LNCAP (cell line): Measurements from ENCODE around the gene MOV10L1.

Experiments used
- TF ChIP-seq, protein P1 (sequence below): fragments of 450-650 bp; IDR thresholded peaks from 2 replicates; pipeline ENCODE4 v1.5.1; 2017; ENCODE audit warnings: mild to moderate bottlenecking

Gene MOV10L1

GRCh38 chr22:50056214-50056972 is 33.4 kb upstream of the MOV10L1 start:
- TF ChIP-seq, protein P1, sequence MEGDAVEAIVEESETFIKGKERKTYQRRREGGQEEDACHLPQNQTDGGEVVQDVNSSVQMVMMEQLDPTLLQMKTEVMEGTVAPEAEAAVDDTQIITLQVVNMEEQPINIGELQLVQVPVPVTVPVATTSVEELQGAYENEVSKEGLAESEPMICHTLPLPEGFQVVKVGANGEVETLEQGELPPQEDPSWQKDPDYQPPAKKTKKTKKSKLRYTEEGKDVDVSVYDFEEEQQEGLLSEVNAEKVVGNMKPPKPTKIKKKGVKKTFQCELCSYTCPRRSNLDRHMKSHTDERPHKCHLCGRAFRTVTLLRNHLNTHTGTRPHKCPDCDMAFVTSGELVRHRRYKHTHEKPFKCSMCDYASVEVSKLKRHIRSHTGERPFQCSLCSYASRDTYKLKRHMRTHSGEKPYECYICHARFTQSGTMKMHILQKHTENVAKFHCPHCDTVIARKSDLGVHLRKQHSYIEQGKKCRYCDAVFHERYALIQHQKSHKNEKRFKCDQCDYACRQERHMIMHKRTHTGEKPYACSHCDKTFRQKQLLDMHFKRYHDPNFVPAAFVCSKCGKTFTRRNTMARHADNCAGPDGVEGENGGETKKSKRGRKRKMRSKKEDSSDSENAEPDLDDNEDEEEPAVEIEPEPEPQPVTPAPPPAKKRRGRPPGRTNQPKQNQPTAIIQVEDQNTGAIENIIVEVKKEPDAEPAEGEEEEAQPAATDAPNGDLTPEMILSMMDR: no peak

GRCh38 chr22:50057278-50058060 is 32.3 kb upstream of the MOV10L1 start:
- TF ChIP-seq, protein P1: no peak

- TF ChIP-seq, protein P1: no peak
These were observed 31.5 kb upstream of the MOV10L1 start, which contains the start of gene TTLL8 for GRCh38 chr22:50058061-50058905. TTLL8 (minus strand) TSS chr22:50058298.

DNA sequence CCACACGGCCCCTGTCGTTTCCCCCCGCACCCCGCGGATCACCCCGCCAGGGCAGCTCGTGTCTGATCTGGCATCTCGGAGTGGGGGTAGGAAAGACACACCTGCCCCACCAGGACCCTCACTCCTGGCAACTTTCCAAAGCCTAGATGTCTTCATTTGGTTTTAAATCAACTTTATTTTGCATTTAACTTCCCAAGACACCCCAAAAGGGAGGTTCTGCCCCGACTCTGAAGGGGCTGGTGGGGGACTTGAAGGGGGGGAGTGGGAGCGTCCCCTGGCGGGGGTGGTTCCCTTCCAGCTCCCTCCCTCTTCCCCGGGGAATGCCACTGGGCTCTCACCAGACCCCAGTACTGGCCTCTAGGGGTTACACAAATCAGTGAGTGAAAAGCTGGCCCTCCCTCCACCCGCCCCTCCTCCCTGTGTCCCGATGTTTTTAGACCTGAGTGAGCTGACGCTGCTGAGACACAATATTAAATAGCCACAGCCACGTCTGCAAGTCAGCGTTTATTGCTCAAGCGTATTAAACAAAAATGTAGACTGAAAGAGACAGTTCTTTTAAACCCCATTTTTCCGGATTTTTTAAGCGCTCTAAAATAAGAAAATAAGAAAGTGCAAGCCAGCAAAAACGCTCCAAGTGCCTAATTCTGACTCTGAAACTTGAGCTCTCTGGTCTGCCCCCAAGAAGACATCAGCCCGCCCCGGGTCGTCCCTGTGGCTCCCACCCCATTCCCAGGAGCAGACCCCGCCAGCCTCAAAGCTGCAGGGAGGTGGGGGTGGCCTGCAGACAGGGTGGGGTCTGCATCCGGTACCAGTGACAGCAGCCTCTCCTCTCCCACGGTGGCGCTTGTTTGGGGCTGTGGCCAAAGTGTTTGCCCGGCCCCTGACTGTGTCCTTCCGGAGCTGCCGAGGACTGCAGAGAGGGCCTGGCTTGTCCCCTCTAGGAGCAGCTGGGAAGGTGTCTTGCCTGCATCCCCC is 30.6 kb upstream of the MOV10L1 start:
- TF ChIP-seq, protein P1: no peak

- TF ChIP-seq, protein P1: no peak
These were observed 29.9 kb upstream of the MOV10L1 start for GRCh38 chr22:50059881-50060262.

- TF ChIP-seq, protein P1: no peak
These were observed 29.2 kb upstream of the MOV10L1 start for GRCh38 chr22:50060441-50061140.
